Astrocyte of the spinal cord (primary cell): ENCODE measurements around the gene LEKR1.
"Not testable (repeated sequence)": the region's sequence is repeated elsewhere in the genome, so short reads cannot be mapped to it uniquely, and the experiment has no call there.

Source experiments
- DNase-seq: peaks from one replicate; pipeline ENCODE4 v3.0.0; 2011; ENCODE audit warnings: low read depth, low spot score
- H3K4me3 ChIP-seq: 2 replicates; pipeline ENCODE4 v1.5.1; 2011; ENCODE audit warnings: low read depth, mild to moderate bottlenecking, low read length, moderate library complexity
- in situ Hi-C: cut with HindIII; loops from 2 replicates; pipeline ENCODE4 v1.10.0; 2017; ENCODE audit warnings: low sequenced_read_pairs
- TF ChIP-seq, protein P1 (sequence below): IDR thresholded peaks from 2 replicates; pipeline ENCODE4 v1.5.1; 2012; ENCODE audit warnings: low read depth, mild to moderate bottlenecking, low read length, inconsistent platforms

LEKR1 gene

GRCh38 chr3:156793851-156794250 is 32.3 kb upstream of the LEKR1 start:
- TF ChIP-seq, protein P1, sequence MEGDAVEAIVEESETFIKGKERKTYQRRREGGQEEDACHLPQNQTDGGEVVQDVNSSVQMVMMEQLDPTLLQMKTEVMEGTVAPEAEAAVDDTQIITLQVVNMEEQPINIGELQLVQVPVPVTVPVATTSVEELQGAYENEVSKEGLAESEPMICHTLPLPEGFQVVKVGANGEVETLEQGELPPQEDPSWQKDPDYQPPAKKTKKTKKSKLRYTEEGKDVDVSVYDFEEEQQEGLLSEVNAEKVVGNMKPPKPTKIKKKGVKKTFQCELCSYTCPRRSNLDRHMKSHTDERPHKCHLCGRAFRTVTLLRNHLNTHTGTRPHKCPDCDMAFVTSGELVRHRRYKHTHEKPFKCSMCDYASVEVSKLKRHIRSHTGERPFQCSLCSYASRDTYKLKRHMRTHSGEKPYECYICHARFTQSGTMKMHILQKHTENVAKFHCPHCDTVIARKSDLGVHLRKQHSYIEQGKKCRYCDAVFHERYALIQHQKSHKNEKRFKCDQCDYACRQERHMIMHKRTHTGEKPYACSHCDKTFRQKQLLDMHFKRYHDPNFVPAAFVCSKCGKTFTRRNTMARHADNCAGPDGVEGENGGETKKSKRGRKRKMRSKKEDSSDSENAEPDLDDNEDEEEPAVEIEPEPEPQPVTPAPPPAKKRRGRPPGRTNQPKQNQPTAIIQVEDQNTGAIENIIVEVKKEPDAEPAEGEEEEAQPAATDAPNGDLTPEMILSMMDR: no peak
- H3K4me3 ChIP-seq: no peak overlapping the region
- in situ Hi-C loops: no loop called here
- DNase-seq: no peak

- TF ChIP-seq, protein P1: no peak
- no peak overlapping the region for H3K4me3 ChIP-seq
- peak; percentile 59 for DNase-seq
- in situ Hi-C loops: no loop called here
These were observed 30.2 kb upstream of the LEKR1 start for GRCh38 chr3:156795890-156796481.

GRCh38 chr3:156797368-156797767 is 28.8 kb upstream of the LEKR1 start:
- TF ChIP-seq, protein P1: no peak
- DNase-seq: no peak
- no peak overlapping the region for H3K4me3 ChIP-seq
- in situ Hi-C loops: no loop called here

- DNase-seq, in situ Hi-C loops, H3K4me3 ChIP-seq: not testable (repeated sequence)
These were observed 25.9 kb upstream of the LEKR1 start for GRCh38 chr3:156800287-156800686.

DNA sequence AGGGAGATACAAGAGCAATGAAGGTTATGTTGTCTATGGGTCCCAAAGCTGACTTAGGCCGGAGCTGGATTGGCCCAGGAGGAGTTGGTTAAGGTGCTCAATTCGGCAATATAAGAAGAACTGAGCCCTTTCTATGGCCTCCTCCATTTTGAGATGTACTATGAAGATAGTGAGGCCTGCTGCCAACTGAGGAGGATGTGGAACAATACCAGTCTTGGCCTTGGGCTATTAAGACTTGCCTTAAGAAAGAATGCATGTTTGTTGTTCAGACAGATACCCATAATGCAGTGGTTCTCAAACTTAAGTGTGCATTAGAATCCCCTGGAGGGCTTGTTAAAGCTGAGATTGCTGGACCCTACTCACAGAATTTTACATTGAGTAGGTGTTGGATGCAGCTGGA is 24.4 kb upstream of the LEKR1 start:
- no peak for DNase-seq
- TF ChIP-seq, protein P1: no peak
- H3K4me3 ChIP-seq: no peak overlapping the region
- in situ Hi-C loops: no loop called here

- no peak for DNase-seq
- in situ Hi-C loops: no loop called here
- TF ChIP-seq, protein P1: no peak
These were observed 23.1 kb upstream of the LEKR1 start for GRCh38 chr3:156802821-156803606.

More at GRCh38 chr3:156802821-156803606, 23.1 kb upstream of the LEKR1 start:
- H3K4me3 ChIP-seq: no peak overlapping the region
